Keratinocyte (primary cell): ENCODE results near the gene CPA5. TPM values are rescaled to one million over a fixed set of nuclear protein-coding genes. Genes with fewer than 3 reads are reported as not detected.

ENCODE experiments used
- DNase-seq: peaks from one replicate; pipeline ENCODE4 v3.0.0-alpha.2; 2011; ENCODE audit warnings: low read depth, missing footprints, low spot score
- FAIRE-seq: peaks from 2 replicates; lab custom pipeline; 2011; peaks lifted over from hg19 to GRCh38; lab: Jason Lieb, UNC
- H2AFZ ChIP-seq: 2 replicates; pipeline ENCODE4 v1.6.0; 2012; ENCODE audit warnings: low read length, control low read depth, inconsistent platforms; ENCODE audit not compliant: control insufficient read depth
- H3K27ac ChIP-seq: 2 replicates; pipeline ENCODE4 v1.5.1; 2011; ENCODE audit warnings: low read length; ENCODE audit not compliant: control insufficient read depth, insufficient read depth
- H3K27me3 ChIP-seq: 3 replicates; pipeline ENCODE4 v1.6.0; 2011; ENCODE audit warnings: low read length; ENCODE audit not compliant: control insufficient read depth, insufficient read depth; ENCODE audit errors: extremely low read depth
- H3K36me3 ChIP-seq, 2 experiments: 2 replicates in 1 of 2; 3 replicates in 1 of 2; pipeline ENCODE4 v1.5.1; 2011; ENCODE audit warnings: low read length in 2 of 2, mild to moderate bottlenecking in 1 of 2; ENCODE audit not compliant: control insufficient read depth in 2 of 2, insufficient read depth in 2 of 2; ENCODE audit errors: extremely low read depth in 1 of 2
- H3K4me1 ChIP-seq: 3 replicates; pipeline ENCODE4 v1.5.1; 2011; ENCODE audit warnings: low read length; ENCODE audit not compliant: control insufficient read depth, insufficient read depth; ENCODE audit errors: extremely low read depth
- H3K4me2 ChIP-seq: 3 replicates; pipeline ENCODE4 v1.6.0; 2011; ENCODE audit warnings: low read depth, low read length; ENCODE audit not compliant: control insufficient read depth, insufficient read depth; ENCODE audit errors: extremely low read depth
- H3K4me3 ChIP-seq, 3 experiments: fragments of 200-600 bp in 1 of 3; sonication (generic) in 1 of 3; 2 replicates in 2 of 3; 3 replicates in 1 of 3; pipeline ENCODE4 v1.5.1; 2011 to 2016; ENCODE audit warnings: low read length in 3 of 3, mild to moderate bottlenecking in 3 of 3, control low read depth in 2 of 3, inconsistent platforms in 1 of 3, low read depth in 1 of 3, mixed read lengths in 1 of 3, mixed run types in 1 of 3, moderate library complexity in 1 of 3; ENCODE audit not compliant: control insufficient read depth in 2 of 3, insufficient read depth in 2 of 3; ENCODE audit errors: extremely low read depth in 1 of 3
- H3K79me2 ChIP-seq: 2 replicates; pipeline ENCODE4 v1.6.0; 2012; ENCODE audit warnings: low read length; ENCODE audit not compliant: control insufficient read depth, insufficient read depth
- H3K9ac ChIP-seq: 3 replicates; pipeline ENCODE4 v1.6.0; 2011; ENCODE audit warnings: low read length; ENCODE audit not compliant: control insufficient read depth, insufficient read depth; ENCODE audit errors: extremely low read depth
- H3K9me1 ChIP-seq: 3 replicates; pipeline ENCODE4 v1.6.0; 2011; ENCODE audit warnings: low read length; ENCODE audit not compliant: control insufficient read depth, insufficient read depth; ENCODE audit errors: extremely low read depth
- H3K9me3 ChIP-seq: 2 replicates; pipeline ENCODE4 v1.5.1; 2012; ENCODE audit warnings: low read depth, low read length; ENCODE audit not compliant: control insufficient read depth
- H4K20me1 ChIP-seq: 3 replicates; pipeline ENCODE4 v1.6.0; 2011; ENCODE audit warnings: low read length; ENCODE audit not compliant: control insufficient read depth, insufficient read depth; ENCODE audit errors: extremely low read depth
- CTCF ChIP-seq, 3 experiments: IDR thresholded peaks in 1 of 3; conservative IDR thresholded peaks in 1 of 3; optimal IDR thresholded peaks in 1 of 3; 2 replicates in 2 of 3; 3 replicates in 1 of 3; pipeline versions ENCODE3 to v1.5.1; 2011; ENCODE audit warnings: low read length in 3 of 3, mild to moderate bottlenecking in 3 of 3, moderate library complexity in 2 of 3, control low read depth in 1 of 3, inconsistent platforms in 1 of 3; ENCODE audit not compliant: insufficient read depth in 2 of 3; ENCODE audit errors: extremely low read depth in 1 of 3
- EZH2 ChIP-seq: IDR thresholded peaks from one replicate; pipeline ENCODE4 v1.6.1; 2012; ENCODE audit warnings: inconsistent platforms, mild to moderate bottlenecking, low read length, moderate library complexity
- dilution Hi-C: fragments of 300-500 bp; cut with MboI; formaldehyde crosslinking; loops from one replicate; pipeline ENCODE4 v1.7.0; 2020; ENCODE audit warnings: low sequenced_read_pairs; ENCODE audit not compliant: extremely low pct_ligation_motif_present
- polyA plus RNA-seq, 5 experiments: library from polyadenylated mRNA; depleted of rRNA in 3 of 5; stranded (reverse) in 3 of 5; stranded (forward) in 1 of 5; unstranded in 1 of 5; fragments of >200 nt; gene quantifications; 1 replicate in 1 of 5; 2 replicates in 3 of 5; 3 replicates in 1 of 5; pipeline versions ENCODE4 v1.2.1 to v1.2.3, GENCODE V29; 2011 to 2012; ENCODE audit warnings: missing spikeins in 2 of 5, low read depth in 1 of 5, low replicate concordance in 1 of 5

Gene CPA5
- polyA plus RNA-seq, 1 donor (not counting 4 experiments of a cell fraction or from before 2014, with no cell fraction given): 0.24 TPM

GRCh38 chr7:130384371-130384801, 39.8 kb downstream of the CPA5 start:
- TF ChIP-seq CTCF (optimal IDR thresholded peaks at IDR 0.05 in 1 of 3, IDR thresholded peaks at IDR 0.05 in 1 of 3, conservative IDR thresholded peaks at IDR 0.05 in 1 of 3; ENCODE audit: extremely low read depth in 1 of 3, insufficient read depth in 2 of 3, low read length in 3 of 3) (no peak), EZH2 (no peak)
- Histone ChIP-seq H3K9me3 (no peaks in the 10 kb centered on the region), H3K4me2 (no peak overlapping the region), H3K36me3 (no peaks in the 10 kb centered on the region), H4K20me1 (no peaks in the 10 kb centered on the region), H3K27ac (no peak overlapping the region), H3K79me2 (no peaks in the 10 kb centered on the region), H3K4me1 (no peaks in the 10 kb centered on the region), H3K9ac (no peak overlapping the region), H3K4me3 (no peak overlapping the region), H3K9me1 (no peaks in the 10 kb centered on the region), H3K27me3 (no peaks in the 10 kb centered on the region), H2AFZ (no peak overlapping the region)
- FAIRE-seq (no peak), DNase-seq (no peak)
- dilution Hi-C loops: no loop called here

GRCh38 chr7:130384841-130385599, 40.4 kb downstream of the CPA5 start:
- Histone ChIP-seq H3K27ac (no peak overlapping the region), H3K4me3 (no peak overlapping the region), H2AFZ (no peak overlapping the region), H3K4me2 (no peak overlapping the region), H4K20me1 (no peaks in the 10 kb centered on the region), H3K79me2 (no peaks in the 10 kb centered on the region), H3K36me3 (no peaks in the 10 kb centered on the region), H3K27me3 (no peaks in the 10 kb centered on the region), H3K9ac (no peak overlapping the region), H3K4me1 (no peaks in the 10 kb centered on the region), H3K9me1 (no peaks in the 10 kb centered on the region), H3K9me3 (no peaks in the 10 kb centered on the region)
- no peak for DNase-seq
- dilution Hi-C loops: no loop called here
- no peak for TF ChIP-seq EZH2
- TF ChIP-seq CTCF (optimal IDR thresholded peaks at IDR 0.05 in 1 of 3, IDR thresholded peaks at IDR 0.05 in 1 of 3, conservative IDR thresholded peaks at IDR 0.05 in 1 of 3; ENCODE audit: extremely low read depth in 1 of 3, insufficient read depth in 2 of 3, low read length in 3 of 3): no peak
- FAIRE-seq: no peak
